Measurements from ENCODE around the gene KLHL30. TPM values are rescaled to one million over a fixed set of nuclear protein-coding genes. Genes with fewer than 3 reads are reported as not detected.

The KLHL30 gene
- total RNA-seq, 2 donors from 2014 or later: not detected

GRCh38 chr2:238101891-238102841 is 36.3 kb upstream of the KLHL30 start:
- Mint-ChIP-seq H3K4me3 (no peak overlapping the region), H3K27ac (no peak overlapping the region), H3K9me3 (no peaks in the 10 kb centered on the region), H3K36me3 (ENCODE audit: low read depth) (no peaks in the 10 kb centered on the region), H3K4me1 (no peaks in the 10 kb centered on the region), H3K27me3 (ENCODE audit: insufficient read depth) (no peaks in the 10 kb centered on the region)
- no peaks in the 10 kb centered on the region for H3K27me3 ChIP-seq (ENCODE audit: control insufficient read depth, insufficient read depth, low read length, poor library complexity, severe bottlenecking)
- 91 to 94% methylated on average over 21 to 30 of the region's 30 CpGs for WGBS, 2 experiments (ENCODE audit: insufficient coverage in 1 of 2, insufficient read length in 1 of 2)
- no peak overlapping the region for H3K4me3 ChIP-seq (ENCODE audit: low read length)
- H3K9ac ChIP-seq (ENCODE audit: extremely low read depth, low read length, poor library complexity, severe bottlenecking): no peak overlapping the region
- peak; percentile 53 for DNase-seq
- no peaks in the 10 kb centered on the region for H3K9me3 ChIP-seq (ENCODE audit: control insufficient read depth, low read length)
- no peaks in the 10 kb centered on the region for H3K4me1 ChIP-seq (ENCODE audit: control insufficient read depth, insufficient read depth, low read length)
- no peak for TF ChIP-seq CTCF (conservative IDR thresholded peaks at IDR 0.05)
- H3K36me3 ChIP-seq (ENCODE audit: control insufficient read depth, insufficient read depth, low read length): no peaks in the 10 kb centered on the region
- no peak overlapping the region for H3K27ac ChIP-seq (ENCODE audit: low read depth, low read length)

GRCh38 chr2:238102865-238103264 is 35.6 kb upstream of the KLHL30 start:
- H3K4me1 Mint-ChIP-seq: no peaks in the 10 kb centered on the region
- Histone ChIP-seq H3K4me3 (ENCODE audit: low read length) (no peak overlapping the region), H3K36me3 (ENCODE audit: control insufficient read depth, insufficient read depth, low read length) (no peaks in the 10 kb centered on the region), H3K27ac (ENCODE audit: low read depth, low read length) (no peak overlapping the region), H3K27me3 (ENCODE audit: control insufficient read depth, insufficient read depth, low read length, poor library complexity, severe bottlenecking) (no peaks in the 10 kb centered on the region), H3K4me1 (ENCODE audit: control insufficient read depth, insufficient read depth, low read length) (no peaks in the 10 kb centered on the region), H3K9me3 (ENCODE audit: control insufficient read depth, low read length) (no peaks in the 10 kb centered on the region), H3K9ac (ENCODE audit: extremely low read depth, low read length, poor library complexity, severe bottlenecking) (no peak overlapping the region)
- no peak overlapping the region for H3K27ac Mint-ChIP-seq
- no peaks in the 10 kb centered on the region for H3K27me3 Mint-ChIP-seq (ENCODE audit: insufficient read depth)
- H3K4me3 Mint-ChIP-seq: no peak overlapping the region
- 89 to 100% methylated on average over 6 to 10 of the region's 10 CpGs for WGBS, 2 experiments (ENCODE audit: insufficient coverage in 1 of 2, insufficient read length in 1 of 2)
- no peaks in the 10 kb centered on the region for H3K9me3 Mint-ChIP-seq
- TF ChIP-seq CTCF (conservative IDR thresholded peaks at IDR 0.05): no peak
- peak; percentile 30 for DNase-seq
- H3K36me3 Mint-ChIP-seq (ENCODE audit: low read depth): no peaks in the 10 kb centered on the region

DNA sequence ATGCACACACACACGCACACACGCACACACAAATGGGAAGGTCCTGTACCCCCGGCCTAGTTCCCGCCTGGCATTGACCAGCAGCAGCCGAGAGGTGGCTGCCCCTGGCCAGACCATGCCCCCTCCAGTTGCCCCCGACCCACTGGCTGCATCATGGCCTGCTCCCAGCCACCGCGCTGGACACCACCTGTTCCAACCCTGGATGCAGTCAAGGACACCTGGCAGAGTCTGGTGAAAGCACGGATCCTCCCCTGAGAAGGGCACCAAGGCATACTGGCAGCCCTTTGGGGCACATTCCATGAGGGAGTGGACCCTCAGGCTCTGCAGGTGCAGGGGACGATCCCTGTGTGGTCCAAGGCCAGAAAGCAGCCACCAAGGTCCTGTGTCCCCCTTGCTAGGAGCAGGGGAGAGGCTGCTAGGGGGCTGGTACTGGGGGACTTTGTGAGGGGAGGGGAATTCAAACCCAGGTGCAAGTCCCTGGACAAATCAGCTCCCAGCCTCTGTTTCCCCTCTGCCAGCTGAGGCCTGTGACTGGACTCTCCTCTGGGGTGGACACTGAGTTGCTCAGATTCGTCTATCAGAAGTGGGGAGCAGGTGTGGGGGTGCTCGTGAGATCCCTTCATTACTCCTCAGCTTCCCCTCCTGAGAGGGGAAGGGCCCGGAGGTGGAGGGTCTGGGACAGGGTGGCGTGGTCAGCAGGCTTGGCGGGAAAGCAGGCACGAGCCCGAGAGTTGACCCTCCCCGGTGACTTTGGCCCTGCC is 34.8 kb upstream of the KLHL30 start:
- Histone ChIP-seq H3K4me3 (ENCODE audit: low read length) (no peak overlapping the region), H3K9me3 (ENCODE audit: control insufficient read depth, low read length) (no peaks in the 10 kb centered on the region), H3K9ac (ENCODE audit: extremely low read depth, low read length, poor library complexity, severe bottlenecking) (no peak overlapping the region), H3K27ac (ENCODE audit: low read depth, low read length) (no peak overlapping the region), H3K36me3 (ENCODE audit: control insufficient read depth, insufficient read depth, low read length) (no peaks in the 10 kb centered on the region), H3K4me1 (ENCODE audit: control insufficient read depth, insufficient read depth, low read length) (no peaks in the 10 kb centered on the region), H3K27me3 (ENCODE audit: control insufficient read depth, insufficient read depth, low read length, poor library complexity, severe bottlenecking) (no peaks in the 10 kb centered on the region)
- no peak for TF ChIP-seq CTCF (conservative IDR thresholded peaks at IDR 0.05)
- H3K9me3 Mint-ChIP-seq: no peaks in the 10 kb centered on the region
- no peaks in the 10 kb centered on the region for H3K4me1 Mint-ChIP-seq
- WGBS, 2 experiments (ENCODE audit: insufficient coverage in 1 of 2, insufficient read length in 1 of 2): 92% methylated on average over 7 to 18 of the region's 18 CpGs
- no peak overlapping the region for H3K4me3 Mint-ChIP-seq
- no peak overlapping the region for H3K27ac Mint-ChIP-seq
- peak; percentile 31 for DNase-seq
- no peaks in the 10 kb centered on the region for H3K27me3 Mint-ChIP-seq (ENCODE audit: insufficient read depth)
- H3K36me3 Mint-ChIP-seq (ENCODE audit: low read depth): no peaks in the 10 kb centered on the region

All from endodermal cell (in vitro differentiated cells).